ENCODE measurements around the gene GAK.
"Not testable (repeated sequence)": the region's sequence is repeated elsewhere in the genome, so short reads cannot be mapped to it uniquely, and the experiment has no call there.

Gene GAK

GRCh38 chr4:825971-826330 lies 106.2 kb downstream of the GAK start, which contains the start of gene CPLX1:
TSS of gene CPLX1 (minus strand) at chr4:826129. CDS start at chr4:824522, 1,607 bp downstream.
- DNase-seq: no peak

GRCh38 chr4:825063-825970 lies 106.8 kb downstream of the GAK start:
- DNase-seq: no peak

GRCh38 chr4:824461-825062 lies 107.6 kb downstream of the GAK start:
- no peak for DNase-seq

- no peak for DNase-seq
Observed at GRCh38 chr4:823761-824460, 108.2 kb downstream of the GAK start.

- no peak for DNase-seq
Observed at GRCh38 chr4:823176-823760, 108.8 kb downstream of the GAK start.

GRCh38 chr4:822361-823175 lies 109.5 kb downstream of the GAK start:
- no peak for DNase-seq

- no peak for DNase-seq
Observed at GRCh38 chr4:821631-822030, 110.5 kb downstream of the GAK start.

GRCh38 chr4:821181-821591 lies 110.9 kb downstream of the GAK start:
- no peak for DNase-seq

GRCh38 chr4:820230-821172 lies 111.6 kb downstream of the GAK start:
- DNase-seq: no peak

- DNase-seq: no peak
Observed at GRCh38 chr4:819401-820229, 112.5 kb downstream of the GAK start.

GRCh38 chr4:818106-818921 lies 113.8 kb downstream of the GAK start:
- no peak for DNase-seq

GRCh38 chr4:815464-816146 lies 116.5 kb downstream of the GAK start:
- DNase-seq: no peak

GRCh38 chr4:814312-814850 lies 117.7 kb downstream of the GAK start:
- no peak for DNase-seq

GRCh38 chr4:813900-814299 lies 118.2 kb downstream of the GAK start:
- no peak for DNase-seq

GRCh38 chr4:808860-809570 lies 123.1 kb downstream of the GAK start:
- DNase-seq: no peak

GRCh38 chr4:807792-808191 lies 124.3 kb downstream of the GAK start:
- no peak for DNase-seq

GRCh38 chr4:806979-807378 lies 125.1 kb downstream of the GAK start:
- not testable (repeated sequence) for DNase-seq

- no peak for DNase-seq
Observed at GRCh38 chr4:804804-805203, 127.3 kb downstream of the GAK start.
